Ovary (tissue), 9 donors: ENCODE measurements around the gene CDK5RAP2. TPM values are rescaled to one million over a fixed set of nuclear protein-coding genes. Genes with fewer than 3 reads are reported as not detected.

Source experiments
- DNase-seq, 5 donors: peaks; one replicate each; pipeline ENCODE4 v3.0.0-alpha.2; 2019 to 2020
- H3K27ac ChIP-seq, 2 donors: fragments of 200-600 bp; one replicate each; pipeline versions ENCODE4 v1.5.1 to v1.8.0; 2019 to 2022
- H3K27me3 ChIP-seq: fragments of 200-600 bp; one replicate; pipeline ENCODE4 v1.8.0; 2022
- H3K36me3 ChIP-seq: fragments of 200-600 bp; sonication (generic); one replicate; pipeline ENCODE4 v1.5.1; 2019
- H3K4me1 ChIP-seq: one replicate; pipeline ENCODE4 v1.8.1; 2013; ENCODE audit warnings: mild to moderate bottlenecking, moderate library complexity; ENCODE audit not compliant: insufficient read depth
- H3K4me3 ChIP-seq: fragments of 200-600 bp; sonication (generic); one replicate; pipeline ENCODE4 v1.5.1; 2017
- H3K9me3 ChIP-seq, 2 donors: fragments of 200-600 bp in 1 of 2; sonication (generic) in 1 of 2; one replicate each; pipeline versions ENCODE4 v1.5.1 to v1.8.1; 2013 to 2019; ENCODE audit warnings: mild to moderate bottlenecking in 1 of 2, moderate library complexity in 1 of 2
- EP300 ChIP-seq: sonication (generic); formaldehyde crosslinking; IDR thresholded peaks from one replicate; pipeline ENCODE4 v1.6.1; 2017; ENCODE audit warnings: antibody characterized with exemption
- POLR2A ChIP-seq: fragments of 450-650 bp; IDR thresholded peaks from one replicate; pipeline ENCODE4 v1.6.1; 2017; ENCODE audit warnings: antibody characterized with exemption, mild to moderate bottlenecking, moderate library complexity
- WGBS, 3 donors: extraction: QIAGEN DNeasy Blood & Tissue Kit in 1 of 3; methylation state at CpG; one replicate each; pipeline versions ENCODE4 v1.1.5 to v1.1.7; 2013 to 2017; 5-methylcytosine and 5-hydroxymethylcytosine counted together
- intact Hi-C, 4 donors: fragments of 100-400 bp; cut with DNase I; formaldehyde crosslinking; loops; one replicate each; pipeline versions ENCODE4 v1.11.0 to v1.15.1; 2022 to 2023
- polyA plus RNA-seq, 2 donors: library from polyadenylated mRNA; stranded (reverse); fragments of 200-250 nt in 1 of 2; fragments of 350-450 nt in 1 of 2; fragmentation: Illumina TruSeq in 1 of 2; extraction: RNeasy Lipid Tissue Mini Kit (QIAGEN cat#74804) in 1 of 2; gene quantifications; one replicate each; pipeline ENCODE4 v1.2.3, GENCODE V29; 2013 to 2014
- total RNA-seq, 7 donors: library from RNA; depleted of rRNA in 2 of 7; stranded (reverse); fragments of >200 nt in 2 of 7; fragmentation: NEBNext Ultra II Directional in 3 of 7; extraction: Animal tissue kit (Norgen Biotek cat#: 25700) in 3 of 7; gene quantifications; one replicate each; pipeline versions ENCODE4 v1.1.0 to v1.2.4, GENCODE V29; 2016 to 2023
- TF ChIP-seq, protein P1 (sequence below), 3 donors: fragments of 450-650 bp in 2 of 3; fragments of 200-600 bp in 1 of 3; IDR thresholded peaks; one replicate each; pipeline versions ENCODE4 v1.5.1 to v1.8.0; 2016 to 2022; ENCODE audit warnings: antibody characterized with exemption in 3 of 3, mild to moderate bottlenecking in 1 of 3
- donor health status: DM: no; HTN: no; CAD: no; lungs with moderate emphysema.
- donor health status: DM: no; HTN: no; CAD: no.
- donor health status: Bipolar disorder and iron deficiency.
- donor health status: DM: yes; HTN: yes; CAD: no.
- donor health status: DM: no; HTN: no; CAD: no.
- donor health status: DM: yes; HTN: yes; CAD: no.

Gene CDK5RAP2
- total and polyA plus RNA-seq, 9 donors = 30.8 to 61.1 (median 44.7) TPM

DNA sequence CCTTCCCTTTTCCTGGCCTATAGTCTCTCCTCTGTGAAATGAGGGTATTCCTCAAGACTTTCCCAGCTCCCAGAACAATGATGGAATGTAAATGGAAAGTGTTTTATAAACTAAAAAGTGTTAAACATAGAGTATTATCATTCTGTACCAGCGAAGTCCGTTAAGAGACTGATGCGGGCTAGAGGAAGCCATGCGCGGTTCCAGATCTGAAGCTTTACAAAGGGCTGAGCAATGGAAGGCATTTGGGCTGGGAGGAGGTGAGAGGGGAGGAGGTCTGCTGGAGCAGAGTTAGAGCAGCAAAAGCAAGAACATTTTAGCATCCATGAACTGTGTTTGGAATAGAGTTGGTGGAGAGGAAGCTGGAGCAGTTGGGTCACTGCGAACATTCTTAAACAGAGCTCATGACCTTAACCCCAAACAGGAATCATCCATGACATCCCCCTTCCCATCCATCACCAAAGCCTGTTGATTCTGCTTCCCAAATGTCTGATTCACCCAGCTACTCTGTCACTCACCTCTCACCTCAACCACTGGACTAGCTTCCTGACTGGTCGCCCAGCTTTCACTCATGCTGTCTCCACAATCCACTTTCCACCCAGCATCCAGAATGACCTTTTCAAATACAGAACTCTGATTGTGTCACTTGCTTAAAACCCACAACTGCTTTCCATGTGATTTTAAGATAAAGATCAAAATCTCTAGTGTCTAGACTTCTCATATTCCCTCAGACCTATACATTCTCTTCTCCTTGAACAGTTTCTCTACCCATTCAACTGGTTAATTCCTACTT is 37.1 kb downstream of the CDK5RAP2 start:
- Histone ChIP-seq H3K36me3 (no peaks in the 10 kb centered on the region), H3K4me3 (no peak overlapping the region), H3K9me3 (no peaks in the 10 kb centered on the region), H3K27ac (no peak overlapping the region), H3K27me3 (no peaks in the 10 kb centered on the region), H3K4me1 (no peaks in the 10 kb centered on the region)
- no peak for TF ChIP-seq EP300
- TF ChIP-seq POLR2A = no peak
- no peak for DNase-seq
- intact Hi-C loops = no loop called here
- 47 to 62% (median 51%) methylated on average over 7 of the region's 7 CpGs for WGBS, 3 donors

DNA sequence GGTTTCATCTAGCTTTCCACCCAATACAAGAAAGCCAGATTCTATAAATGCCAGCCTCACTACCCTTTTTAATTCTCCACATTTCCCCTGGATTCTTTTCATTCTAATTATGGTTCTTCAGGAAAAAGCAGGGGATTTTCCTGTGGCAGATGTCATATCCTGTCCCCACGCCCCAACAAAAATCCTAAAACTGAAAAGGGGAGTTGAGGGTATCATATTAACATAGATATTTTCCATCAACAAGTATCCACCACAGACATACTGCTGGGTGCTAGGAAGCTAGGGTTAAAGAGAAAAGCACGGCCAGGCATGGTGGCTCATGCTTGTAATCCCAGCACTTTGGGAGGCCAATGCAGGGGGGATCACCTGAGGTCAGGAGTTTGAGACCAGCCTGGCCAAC is 38.0 kb downstream of the CDK5RAP2 start:
- H3K27me3 ChIP-seq = no peaks in the 10 kb centered on the region
- no peak overlapping the region for H3K4me3 ChIP-seq
- H3K27ac ChIP-seq = no peak overlapping the region
- H3K36me3 ChIP-seq = no peaks in the 10 kb centered on the region
- DNase-seq = no peak
- no peaks in the 10 kb centered on the region for H3K9me3 ChIP-seq
- no peaks in the 10 kb centered on the region for H3K4me1 ChIP-seq
- TF ChIP-seq POLR2A = no peak
- TF ChIP-seq EP300 = no peak
- TF ChIP-seq, protein P1, sequence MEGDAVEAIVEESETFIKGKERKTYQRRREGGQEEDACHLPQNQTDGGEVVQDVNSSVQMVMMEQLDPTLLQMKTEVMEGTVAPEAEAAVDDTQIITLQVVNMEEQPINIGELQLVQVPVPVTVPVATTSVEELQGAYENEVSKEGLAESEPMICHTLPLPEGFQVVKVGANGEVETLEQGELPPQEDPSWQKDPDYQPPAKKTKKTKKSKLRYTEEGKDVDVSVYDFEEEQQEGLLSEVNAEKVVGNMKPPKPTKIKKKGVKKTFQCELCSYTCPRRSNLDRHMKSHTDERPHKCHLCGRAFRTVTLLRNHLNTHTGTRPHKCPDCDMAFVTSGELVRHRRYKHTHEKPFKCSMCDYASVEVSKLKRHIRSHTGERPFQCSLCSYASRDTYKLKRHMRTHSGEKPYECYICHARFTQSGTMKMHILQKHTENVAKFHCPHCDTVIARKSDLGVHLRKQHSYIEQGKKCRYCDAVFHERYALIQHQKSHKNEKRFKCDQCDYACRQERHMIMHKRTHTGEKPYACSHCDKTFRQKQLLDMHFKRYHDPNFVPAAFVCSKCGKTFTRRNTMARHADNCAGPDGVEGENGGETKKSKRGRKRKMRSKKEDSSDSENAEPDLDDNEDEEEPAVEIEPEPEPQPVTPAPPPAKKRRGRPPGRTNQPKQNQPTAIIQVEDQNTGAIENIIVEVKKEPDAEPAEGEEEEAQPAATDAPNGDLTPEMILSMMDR (IDR thresholded peaks at IDR 0.05) = no peak
- 89 to 93% (median 91%) methylated on average over 2 of the region's 2 CpGs for WGBS, 3 donors
- intact Hi-C loops = no loop called here

DNA sequence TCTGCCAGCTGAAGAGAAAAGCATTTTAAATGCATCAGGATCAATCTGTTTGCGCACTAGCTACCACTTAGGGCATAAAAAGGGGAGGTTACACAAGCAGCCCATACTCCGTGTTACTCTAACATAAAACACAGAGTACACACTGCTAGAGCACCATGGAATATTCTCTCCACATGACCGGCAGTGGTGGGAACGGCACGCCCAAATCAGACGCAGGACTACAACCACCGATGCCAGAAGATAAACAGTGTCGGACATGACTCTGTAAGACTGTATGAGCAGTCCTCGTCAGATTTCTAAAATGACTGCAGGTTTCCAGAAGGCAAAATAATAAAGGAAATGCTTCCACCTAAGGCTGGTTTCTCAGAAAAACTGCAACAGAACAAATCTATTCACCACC is 40.0 kb downstream of the CDK5RAP2 start:
- TF ChIP-seq EP300 (no peak), POLR2A (no peak)
- TF ChIP-seq, protein P1 (IDR thresholded peaks at IDR 0.05) = no peak
- intact Hi-C loops = no loop called here
- Histone ChIP-seq H3K9me3 (no peaks in the 10 kb centered on the region), H3K27ac (no peak overlapping the region), H3K36me3 (no peaks in the 10 kb centered on the region), H3K4me3 (no peak overlapping the region), H3K27me3 (no peaks in the 10 kb centered on the region), H3K4me1 (no peaks in the 10 kb centered on the region)
- WGBS, 3 donors = 91 to 96% (median 94%) methylated on average over 9 of the region's 9 CpGs
- DNase-seq = no peak

DNA sequence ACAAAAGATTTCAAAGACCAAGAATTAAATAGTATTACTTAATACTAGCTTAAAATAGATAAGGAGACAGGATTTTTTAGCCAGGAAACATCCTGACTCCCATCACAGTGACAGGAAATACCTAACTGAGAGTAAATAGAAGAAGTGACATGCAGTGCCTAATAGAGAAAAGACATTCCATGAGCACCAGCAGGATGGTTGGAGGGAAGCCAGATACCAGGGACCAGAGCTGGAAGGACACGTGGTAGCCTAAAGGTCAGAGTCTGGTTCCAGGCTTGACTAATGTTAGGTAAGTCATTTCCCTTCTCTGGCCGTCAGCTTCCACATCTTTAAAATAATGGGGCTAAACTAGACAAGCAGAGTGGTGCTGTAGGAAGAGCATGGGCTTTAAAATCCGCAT is 41.6 kb downstream of the CDK5RAP2 start:
- H3K4me1 ChIP-seq = no peaks in the 10 kb centered on the region
- WGBS, 3 donors = 79 to 86% (median 80%) methylated on average over 3 of the region's 3 CpGs
- no peaks in the 10 kb centered on the region for H3K36me3 ChIP-seq
- DNase-seq = no peak
- H3K4me3 ChIP-seq = no peak overlapping the region
- no peaks in the 10 kb centered on the region for H3K27me3 ChIP-seq
- H3K9me3 ChIP-seq = no peaks in the 10 kb centered on the region
- intact Hi-C loops = no loop called here
- H3K27ac ChIP-seq = no peak overlapping the region
- TF ChIP-seq, protein P1 (IDR thresholded peaks at IDR 0.05) = no peak
- TF ChIP-seq POLR2A = no peak
- TF ChIP-seq EP300 = no peak

DNA sequence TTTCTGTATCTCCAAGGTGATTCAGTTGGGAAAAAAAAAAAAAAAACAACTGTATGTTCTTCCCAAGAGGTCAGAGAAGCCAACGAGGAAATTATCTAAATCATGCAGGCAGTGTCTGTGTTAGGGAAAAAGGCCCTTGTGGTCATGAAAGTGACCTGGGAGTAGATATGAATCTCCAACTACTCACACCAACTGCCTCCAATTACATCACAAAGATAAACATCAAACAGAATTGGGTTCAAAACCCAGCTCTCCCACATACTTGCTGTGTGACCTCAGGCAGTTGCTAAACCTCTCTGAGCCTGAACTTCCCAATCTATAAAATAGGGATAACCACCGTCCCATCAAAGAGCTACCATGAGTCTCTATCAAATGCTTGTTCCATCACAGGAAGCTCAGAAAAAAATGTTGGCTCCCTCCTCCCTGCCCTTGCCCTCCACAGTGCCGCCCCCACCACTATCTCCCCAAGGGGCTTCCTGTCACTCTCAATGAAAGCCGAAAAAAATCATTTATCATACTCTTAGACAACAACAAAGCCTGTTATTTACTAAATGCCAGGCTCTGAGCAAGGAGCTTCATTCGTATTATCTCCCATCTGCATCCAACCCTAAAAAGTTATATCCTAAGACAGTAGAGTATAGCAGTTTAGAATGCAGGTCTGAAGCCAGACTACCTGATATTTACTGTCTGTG is 42.9 kb downstream of the CDK5RAP2 start:
- Histone ChIP-seq H3K27me3 (no peaks in the 10 kb centered on the region), H3K27ac (no peak overlapping the region), H3K36me3 (no peaks in the 10 kb centered on the region), H3K4me1 (no peaks in the 10 kb centered on the region), H3K9me3 (no peaks in the 10 kb centered on the region), H3K4me3 (no peak overlapping the region)
- intact Hi-C loops = no loop called here
- 84 to 85% (median 84%) methylated on average over 5 of the region's 5 CpGs for WGBS, 3 donors
- DNase-seq = no peak
- TF ChIP-seq POLR2A = no peak
- TF ChIP-seq, protein P1 (IDR thresholded peaks at IDR 0.05) = no peak
- no peak for TF ChIP-seq EP300
